M059J (cell line): Measurements from ENCODE around the gene ATAD1. TPM values are rescaled to one million over a fixed set of nuclear protein-coding genes. Genes with fewer than 3 reads are reported as not detected.
"Not testable (repeated sequence)": the region's sequence is repeated elsewhere in the genome, so short reads cannot be mapped to it uniquely, and the experiment has no call there.

Experiments used
- DNase-seq: peaks from one replicate; pipeline ENCODE4 v3.0.0-alpha.2; 2012; ENCODE audit warnings: low read depth
- total RNA-seq: library from RNA; depleted of rRNA; stranded (reverse); fragments of >200 nt; shearing (Covaris generic); gene quantifications from 2 replicates; pipeline ENCODE4 v1.2.3, GENCODE V29; 2014

Gene ATAD1
- total RNA-seq, 1 experiment from 2014 or later: 40.7 TPM

DNA sequence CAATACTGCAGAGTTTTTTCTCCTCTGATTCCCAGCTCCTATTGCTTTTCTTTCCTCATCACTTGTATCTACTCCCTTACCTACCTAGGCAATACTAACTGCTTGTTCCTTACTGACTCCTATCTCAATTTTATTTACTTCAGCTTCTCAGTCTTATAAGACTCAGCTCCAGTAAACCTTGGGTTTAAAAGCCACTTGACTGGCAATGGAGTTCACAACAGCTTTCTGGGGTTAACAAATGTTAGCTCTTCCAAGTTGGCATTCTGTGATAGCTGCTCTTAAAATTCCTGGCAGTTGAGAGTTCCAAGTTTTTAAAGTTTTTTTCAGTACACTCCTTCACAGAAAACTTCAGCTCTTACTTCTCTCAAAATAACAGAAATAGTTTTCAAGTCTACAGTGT lies 14.2 kb downstream of the ATAD1 start:
- DNase-seq: no peak

DNA sequence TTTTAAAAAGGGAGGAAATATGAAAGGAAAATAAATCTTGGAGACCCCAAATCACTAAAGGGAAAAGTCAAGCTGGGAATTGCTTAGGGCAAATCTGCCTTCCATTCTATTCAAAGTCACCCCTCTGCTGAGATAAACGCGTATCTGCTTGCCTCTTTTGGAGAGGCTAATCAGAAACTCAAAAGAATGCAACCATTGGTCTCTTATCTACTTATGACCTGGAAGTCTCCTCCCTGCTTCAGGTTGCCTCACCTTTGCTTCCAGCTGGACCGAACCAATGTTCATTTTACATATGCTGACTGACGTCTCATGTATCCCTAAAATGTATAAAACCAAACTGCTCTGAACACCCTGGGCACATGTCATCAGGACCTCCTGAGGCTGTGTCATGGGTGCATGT lies 14.7 kb downstream of the ATAD1 start:
- DNase-seq: no peak

DNA sequence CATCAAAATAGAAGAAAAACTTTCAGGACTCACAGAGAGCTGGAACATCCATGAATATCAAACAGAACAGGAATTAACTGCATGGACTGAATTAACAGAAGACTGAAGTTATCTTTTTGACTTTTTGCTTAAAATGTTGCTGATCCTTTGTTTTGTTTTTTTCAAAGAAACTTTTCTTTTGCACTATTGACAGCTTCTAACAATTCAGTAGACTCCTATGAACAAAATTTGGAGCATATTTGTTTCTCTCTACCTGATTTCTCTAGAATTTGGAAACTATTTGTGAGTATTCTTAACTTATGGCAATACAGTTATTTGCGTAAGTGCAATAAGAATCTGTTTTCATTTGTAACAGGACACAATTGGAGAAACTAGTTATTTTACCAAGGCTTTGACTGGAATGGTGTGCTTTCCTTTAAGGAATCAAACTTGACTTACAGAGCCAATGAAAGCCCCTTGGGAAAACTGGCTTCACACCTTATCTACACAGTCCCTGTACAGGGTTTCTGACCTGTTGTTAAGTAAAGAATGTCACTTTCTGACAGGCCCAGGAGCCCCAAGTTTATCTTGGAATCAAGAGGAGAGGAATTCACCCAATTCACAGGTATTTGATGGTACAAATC lies 16.1 kb downstream of the ATAD1 start:
- DNase-seq: not testable (repeated sequence)

DNA sequence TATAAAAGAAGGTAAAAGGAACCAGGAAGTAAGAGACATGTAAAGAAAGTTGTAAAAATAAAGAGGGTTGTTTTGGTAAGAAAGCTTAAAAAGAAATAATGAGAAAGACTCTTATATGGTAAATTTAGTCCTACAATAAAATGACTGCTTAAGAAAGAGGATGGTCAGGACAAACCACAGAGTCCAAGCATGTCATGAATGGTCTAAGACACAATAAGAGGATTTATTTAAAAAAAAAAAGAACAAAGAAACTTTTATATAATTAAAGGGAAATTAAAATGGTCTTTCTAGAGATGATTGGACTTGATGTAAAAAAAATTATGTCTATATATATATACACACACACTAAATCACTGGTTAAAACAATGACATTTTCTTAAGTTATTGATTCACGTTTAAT lies 18.2 kb downstream of the ATAD1 start:
- DNase-seq: peak; percentile 22

DNA sequence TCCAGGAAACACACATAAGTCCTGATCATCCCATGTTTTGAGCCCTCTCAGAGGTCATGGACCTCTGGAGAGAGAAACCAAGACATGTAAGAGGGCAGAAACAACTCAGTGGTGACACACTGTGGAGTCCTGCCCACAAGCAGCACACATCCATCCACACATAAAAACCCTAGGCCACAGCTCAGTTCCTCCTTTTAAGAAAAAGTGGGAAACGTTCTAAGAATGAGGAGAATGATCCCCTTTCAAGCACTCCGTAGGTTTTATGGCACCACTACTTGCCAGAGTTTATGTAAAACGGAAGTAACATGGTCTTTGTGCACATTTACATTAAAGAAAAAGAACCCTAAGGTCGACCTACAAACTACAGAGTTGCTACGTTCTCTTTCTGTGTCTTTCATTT lies 19.9 kb downstream of the ATAD1 start:
- no peak for DNase-seq

DNA sequence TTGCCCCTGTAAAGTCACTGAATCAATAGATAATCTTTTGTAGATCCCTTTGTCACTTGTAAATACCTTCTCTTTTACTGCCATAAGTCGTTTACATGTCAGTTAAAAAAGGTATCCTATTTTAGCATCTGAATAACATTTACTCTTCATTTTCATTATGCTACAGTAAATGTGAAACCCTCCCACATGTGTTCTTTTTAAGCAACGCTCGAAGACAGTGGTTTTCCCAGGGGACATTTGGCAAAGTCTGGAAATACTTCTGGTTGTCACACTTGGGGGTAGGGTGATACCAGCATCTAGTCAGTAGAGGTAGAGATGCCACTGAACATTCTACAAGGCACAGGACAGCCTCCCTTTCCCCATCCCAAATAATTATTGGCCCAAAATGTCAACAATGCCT lies 23.7 kb downstream of the ATAD1 start:
- DNase-seq: no peak

DNA sequence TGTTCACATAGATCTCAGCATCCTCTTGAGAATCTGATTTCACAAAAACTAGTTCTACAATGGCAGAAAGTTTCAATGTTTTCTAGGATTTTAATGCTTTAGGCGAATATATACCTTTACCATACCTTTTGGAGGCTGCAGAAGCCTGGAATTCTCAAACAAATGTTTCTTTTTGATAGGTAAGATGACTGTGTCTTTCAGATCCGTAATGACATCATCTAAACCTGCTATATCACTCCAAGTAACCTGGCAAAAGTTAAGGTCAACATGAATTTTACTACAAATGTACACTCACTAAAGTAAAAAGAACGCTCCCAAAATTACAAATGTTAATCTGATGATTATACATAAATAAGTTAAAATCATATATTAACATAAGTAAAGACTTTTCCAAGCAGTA lies 27.8 kb downstream of the ATAD1 start:
- DNase-seq: no peak

DNA sequence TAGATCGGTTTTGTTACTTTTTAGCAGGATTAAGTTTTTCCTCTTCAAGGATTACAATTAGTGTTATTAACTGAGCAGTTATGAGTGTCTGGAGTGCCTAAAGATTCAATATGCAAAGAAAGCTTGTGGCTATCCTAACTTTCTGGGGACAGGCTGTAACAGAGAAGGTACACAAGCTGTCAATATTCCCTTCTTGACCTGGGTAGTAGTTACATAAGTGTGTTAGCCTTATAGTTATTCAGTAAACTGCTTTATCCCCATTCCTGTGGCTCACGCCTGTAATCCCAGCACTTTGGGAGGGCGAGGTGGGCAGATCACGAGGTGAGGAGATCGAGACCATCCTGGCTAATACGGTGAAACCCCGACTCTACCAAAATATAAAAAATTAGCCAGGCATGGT lies 31.6 kb downstream of the ATAD1 start:
- DNase-seq: no peak

DNA sequence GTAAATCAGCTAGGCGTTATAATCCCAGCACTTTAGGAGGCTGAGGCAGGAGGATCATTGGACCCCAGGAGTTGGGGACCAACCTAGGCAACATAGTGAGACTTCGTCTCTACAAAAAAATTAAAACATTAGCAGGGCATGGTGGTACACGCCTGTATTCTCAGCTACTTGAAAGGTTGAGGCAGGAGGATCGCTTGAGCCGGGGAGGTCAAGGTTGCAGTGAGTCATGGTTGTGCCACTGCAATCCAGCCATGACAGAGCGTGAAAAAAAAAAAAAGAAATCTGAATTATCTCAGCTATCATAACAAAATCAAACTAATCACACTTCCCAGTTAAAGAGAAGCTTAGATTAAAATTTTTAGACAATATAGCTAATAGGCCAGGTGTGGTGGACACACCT lies 35.3 kb downstream of the ATAD1 start:
- no peak for DNase-seq

DNA sequence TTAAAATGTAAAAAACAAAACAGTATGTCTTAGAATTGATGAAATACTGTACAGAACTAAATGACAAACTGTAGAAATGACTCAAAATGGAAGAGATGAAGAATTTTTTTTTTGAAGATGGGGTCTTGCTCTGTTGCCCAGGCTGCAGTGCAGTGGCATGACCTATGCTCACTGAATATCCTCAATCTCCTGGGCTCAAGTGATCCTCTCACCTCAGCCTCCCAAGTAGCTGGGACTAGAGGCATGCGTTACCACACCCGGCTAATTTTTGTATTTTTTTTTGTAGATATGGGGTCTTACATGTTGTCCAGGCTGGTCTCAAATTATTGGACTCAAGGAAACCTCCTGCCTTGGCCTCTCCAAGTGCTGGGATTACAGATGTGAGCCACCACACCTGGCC lies 36.5 kb downstream of the ATAD1 start:
- no peak for DNase-seq

DNA sequence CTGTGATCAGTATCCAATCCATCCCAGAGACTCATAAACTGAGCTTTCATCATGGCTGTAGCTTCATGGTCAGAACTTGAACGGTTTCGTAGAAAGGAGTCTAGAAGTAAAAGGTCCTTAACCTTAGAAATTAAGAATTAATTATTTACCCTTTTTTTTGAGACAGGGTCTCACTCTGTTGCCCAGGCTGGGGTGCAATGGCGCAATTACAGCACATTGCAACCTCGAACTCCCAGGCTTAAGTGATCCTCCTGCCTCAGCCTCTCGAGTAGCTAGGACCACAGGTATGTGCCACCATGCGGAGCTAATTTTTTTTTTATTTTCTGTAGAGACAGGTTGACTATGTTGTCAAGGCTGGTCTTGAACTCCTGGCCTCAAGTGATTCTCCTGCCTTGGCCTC lies 41.7 kb downstream of the ATAD1 start:
- no peak for DNase-seq

DNA sequence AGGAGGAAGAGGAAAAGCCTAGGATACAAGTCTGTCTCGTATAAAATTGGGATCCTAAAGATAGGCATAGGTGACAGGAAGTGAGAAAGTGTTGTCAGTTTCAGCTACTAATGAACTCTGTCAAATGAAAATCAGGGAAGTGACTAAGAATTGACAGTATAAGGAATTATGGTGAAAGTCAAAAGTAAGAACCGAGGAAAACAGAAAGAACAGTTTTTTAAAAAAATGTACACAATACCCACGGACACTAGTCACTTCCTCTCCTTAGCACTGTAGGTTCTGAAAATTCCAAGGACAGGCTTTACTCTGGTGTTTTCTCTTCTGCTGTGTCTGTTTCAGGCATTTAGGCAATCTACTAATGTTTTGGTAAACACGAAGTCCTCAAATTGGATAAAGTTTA lies 42.3 kb downstream of the ATAD1 start:
- DNase-seq: peak; percentile 42

DNA sequence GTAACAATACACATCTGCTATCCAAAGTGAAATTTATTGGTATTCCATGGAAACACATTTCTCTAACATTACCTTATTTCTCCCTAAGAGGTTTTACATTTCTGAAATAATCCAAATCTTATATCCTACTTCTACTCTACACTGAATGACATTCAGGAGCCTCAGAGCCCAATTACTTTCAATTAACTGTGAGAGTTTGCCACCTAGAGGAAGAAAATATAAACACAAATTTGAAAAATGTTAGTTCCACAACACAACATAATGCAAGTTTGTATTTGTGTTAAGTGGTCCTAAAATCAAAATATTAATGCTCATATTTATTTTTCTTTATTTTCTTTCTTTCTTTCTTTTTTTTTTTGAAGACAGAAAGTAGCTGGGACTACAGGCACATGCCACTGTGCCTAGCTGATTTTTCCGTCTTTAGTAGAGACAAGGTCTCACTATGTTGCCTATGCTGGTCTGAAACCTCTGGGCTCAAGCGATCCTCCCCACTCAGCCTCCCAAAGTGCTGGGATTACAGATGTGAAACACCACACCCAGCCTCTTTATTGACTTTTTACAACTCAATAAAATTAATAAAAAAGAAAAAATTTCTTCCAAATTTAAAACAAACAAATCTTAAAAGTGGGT lies 46.0 kb downstream of the ATAD1 start:
- peak; percentile 40 for DNase-seq

DNA sequence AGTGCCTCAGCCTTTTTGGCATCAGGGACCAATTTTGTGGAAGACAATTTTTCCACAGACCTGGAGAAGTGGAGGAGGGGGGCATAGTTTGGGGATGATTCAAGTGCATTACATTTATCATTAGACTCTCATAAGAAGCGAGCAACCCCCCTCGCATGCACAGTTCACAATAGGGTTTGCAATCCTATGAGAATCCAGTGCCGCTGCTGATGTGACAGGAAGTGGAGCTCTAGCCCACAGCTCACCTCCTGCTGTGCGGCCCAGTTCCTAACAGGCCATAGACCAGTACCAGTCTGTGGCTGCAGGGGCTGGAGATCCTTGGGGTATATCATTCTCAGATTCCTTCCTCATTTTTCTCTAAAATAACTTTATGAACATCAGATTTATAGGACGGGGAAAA lies 50.8 kb downstream of the ATAD1 start:
- peak; percentile 87 for DNase-seq

DNA sequence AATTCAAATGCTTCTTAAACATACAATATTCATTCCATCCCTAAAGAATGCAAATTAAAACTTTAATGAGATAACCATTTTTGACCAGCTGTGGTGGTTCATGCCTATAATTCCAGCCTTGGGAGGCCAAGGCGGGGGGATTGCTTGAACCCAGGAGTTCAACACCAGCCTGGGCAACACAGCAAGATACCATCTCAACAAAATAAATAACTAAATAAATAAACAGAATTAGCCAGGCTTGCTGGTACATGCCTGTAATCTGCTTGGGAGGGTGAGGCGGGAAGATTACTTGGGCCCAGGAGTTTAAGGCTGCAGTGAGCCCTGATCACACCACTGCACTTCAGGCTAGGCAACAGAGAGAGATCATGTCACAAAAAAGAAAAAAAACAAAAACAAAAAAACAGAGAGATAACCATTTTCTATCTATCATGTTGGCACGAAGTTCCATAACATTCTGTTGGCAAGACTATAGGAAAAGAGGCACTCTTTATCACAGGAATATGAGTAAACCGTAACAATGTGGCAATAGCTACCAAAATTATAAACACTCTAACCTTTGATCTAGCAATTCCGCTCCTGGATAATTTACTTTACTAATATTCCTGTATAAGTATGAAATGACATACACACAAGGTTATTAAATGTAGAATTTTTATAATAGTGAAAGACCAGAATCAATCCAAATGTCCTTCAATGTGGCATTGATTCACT lies 52.2 kb downstream of the ATAD1 start:
- DNase-seq: no peak

DNA sequence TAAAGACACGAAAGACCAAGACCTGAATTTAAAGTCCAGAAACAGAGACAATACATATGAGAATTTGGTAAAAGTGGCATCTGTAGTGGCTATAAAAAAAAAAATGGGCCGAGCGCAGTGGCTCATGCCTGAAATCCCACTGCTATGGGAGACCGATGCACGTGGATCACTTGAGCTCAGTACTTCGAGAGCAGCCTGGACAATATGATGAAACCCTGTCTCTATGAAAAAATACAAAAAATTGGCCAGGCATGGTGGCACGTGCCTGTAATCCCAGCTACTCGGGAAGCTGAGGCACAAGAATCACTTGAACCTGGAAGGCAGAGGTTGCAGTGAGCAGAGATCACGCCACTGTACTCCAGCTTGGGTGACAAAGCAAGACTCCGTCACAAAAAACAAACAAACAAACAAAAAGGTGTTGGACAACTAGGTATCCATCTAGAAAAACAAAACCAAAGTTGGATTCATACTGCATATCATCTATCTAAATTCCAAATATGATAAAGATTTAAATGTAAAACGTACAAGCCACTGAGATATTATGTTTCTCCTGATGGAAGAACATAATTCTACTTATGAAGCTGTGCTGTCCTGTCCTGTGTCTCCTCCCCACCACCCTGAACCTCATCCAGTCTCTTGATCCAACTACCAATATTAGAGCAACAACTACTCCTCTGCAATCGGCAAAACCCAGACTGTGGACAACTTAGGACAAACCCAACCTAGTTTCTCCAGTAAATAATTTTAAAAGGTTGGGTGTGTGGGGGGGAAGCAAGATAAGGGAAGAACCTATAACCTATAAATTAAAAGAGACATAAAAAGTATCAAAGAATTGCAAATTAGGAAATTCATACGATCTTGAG lies 53.7 kb downstream of the ATAD1 start:
- no peak for DNase-seq

DNA sequence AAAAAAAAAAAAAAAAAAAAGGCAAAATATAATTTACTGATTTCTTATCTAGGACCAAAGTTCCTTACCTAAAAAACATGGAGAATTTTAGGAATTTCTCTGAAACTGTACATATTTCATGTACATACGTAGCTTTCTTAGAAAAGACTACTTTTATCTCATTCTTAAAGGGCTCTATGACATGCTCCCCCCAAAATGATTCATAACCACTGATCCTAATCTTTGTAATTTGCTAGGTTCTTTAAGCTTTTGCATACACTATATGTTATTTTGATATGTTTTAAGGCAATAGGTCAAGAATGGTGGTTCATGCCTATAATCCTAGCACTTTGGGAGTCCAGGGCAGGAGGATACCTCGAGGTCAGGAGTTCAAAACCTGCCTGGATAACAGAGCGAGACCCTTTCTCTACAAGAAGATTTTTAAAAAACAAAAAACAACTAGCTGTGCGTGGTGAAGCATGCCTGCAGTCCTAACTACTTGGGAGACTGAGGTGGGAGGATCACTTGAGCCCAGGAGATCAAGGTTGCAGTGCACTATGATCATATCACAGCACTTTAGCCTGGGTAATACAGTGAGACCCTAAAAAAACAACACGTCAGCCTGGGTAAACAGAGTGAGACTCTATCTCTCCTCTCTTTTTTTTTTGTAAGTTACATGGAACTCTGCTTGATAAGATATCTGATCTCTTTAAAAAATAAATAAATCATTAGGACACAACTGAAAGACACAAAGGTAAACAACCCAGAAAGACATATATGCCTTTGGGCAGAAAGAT lies 54.8 kb downstream of the ATAD1 start:
- DNase-seq: peak; percentile 32

DNA sequence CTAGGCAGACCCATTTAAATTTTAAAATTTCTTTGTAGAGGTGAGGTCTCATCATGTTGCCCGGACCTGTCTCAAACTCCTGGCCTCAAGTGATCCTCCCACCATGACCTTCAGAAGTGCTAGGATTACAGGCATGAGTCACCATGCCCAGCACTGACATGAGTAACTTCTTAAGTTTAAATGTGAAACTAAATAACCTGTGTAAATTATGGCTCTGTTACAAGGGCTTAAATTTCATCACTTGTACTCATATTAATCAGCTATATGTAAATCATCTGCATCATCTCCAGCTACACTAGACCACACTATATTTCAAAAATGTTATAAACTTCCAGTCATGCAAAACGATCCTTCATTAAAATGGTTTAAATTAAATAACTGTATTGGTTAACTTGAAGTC lies 56.1 kb downstream of the ATAD1 start:
- DNase-seq: peak; percentile 87

DNA sequence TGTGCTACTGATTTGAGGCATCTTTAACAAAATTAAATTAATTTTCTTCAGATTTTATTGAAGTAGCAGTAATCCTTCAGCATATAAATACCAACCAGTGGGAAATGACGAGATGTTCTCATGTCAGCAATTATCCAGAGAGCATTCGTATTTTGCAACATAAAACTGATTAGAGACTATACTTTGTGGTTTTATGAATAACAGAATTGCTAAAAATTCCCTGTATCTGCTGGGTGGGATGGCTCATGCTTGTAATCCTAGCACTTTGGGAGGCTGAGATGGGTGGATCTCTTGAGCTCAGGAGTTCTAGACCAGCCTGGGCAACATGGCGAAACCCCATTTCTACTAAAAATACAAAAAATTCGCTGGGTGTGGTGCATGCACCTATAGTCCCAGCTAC lies 56.9 kb downstream of the ATAD1 start:
- no peak for DNase-seq

DNA sequence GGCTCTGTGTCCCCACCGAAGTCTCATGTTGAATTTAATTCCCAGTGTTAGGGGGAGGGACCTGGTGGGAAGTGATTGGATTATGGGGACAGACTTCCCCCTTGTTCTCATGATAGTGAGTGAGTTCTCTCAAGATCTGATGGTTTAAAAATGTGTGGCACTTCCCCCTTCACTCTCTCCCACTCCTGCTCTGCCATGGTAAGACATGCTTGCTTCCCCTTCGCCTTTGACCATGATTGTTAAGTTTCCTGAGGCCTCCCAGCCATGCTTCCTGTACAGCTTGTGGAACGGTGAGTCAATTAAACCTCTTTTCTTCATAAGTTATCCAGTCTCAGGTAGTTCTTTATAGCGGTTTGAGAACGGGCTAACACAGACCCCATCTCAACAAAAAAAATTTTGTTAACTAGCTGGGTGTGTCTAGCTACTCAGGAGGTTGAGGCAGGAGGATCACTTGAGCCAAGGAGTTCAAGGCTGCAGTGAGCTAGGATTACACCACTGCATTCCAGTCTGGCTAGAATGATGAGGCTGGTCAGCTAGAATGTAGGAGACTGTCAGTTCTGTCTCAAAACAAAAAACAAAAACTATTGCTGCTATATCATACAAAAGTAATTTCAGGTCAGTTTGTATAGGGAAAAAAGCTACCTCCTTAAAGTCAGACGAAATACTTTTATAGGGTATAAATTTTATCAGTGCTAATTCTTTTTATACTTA lies 57.7 kb downstream of the ATAD1 start:
- no peak for DNase-seq

DNA sequence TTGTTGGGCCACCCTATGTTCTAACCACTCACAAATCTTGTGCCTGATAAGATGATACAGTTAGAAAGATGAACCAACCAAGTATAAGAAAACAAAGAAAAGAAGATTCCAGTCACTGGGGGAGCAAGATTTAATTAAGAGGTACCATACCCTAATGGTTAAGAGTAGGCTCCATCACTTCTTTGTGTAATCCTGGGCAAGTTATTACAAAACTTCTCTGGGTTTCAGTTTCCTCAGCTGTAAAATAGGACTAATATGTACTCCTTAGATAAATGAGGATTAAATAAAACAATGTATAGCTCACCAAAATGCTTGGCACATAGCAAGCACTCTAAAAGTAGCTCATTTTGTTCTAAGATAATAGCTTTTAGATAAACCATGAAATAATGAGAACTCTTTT lies 58.5 kb downstream of the ATAD1 start:
- DNase-seq: no peak
